SK-N-SH treated with all-trans-retinoic acid at 6 μM for 48 hours (cell line): Measurements from ENCODE around the gene MED16.

Source experiments
- ARNTL ChIP-seq: fragments of 450-650 bp; formaldehyde crosslinking; IDR thresholded peaks from 2 replicates; pipeline ENCODE4 v1.5.0; 2020; ENCODE audit warnings: low read depth, mild to moderate bottlenecking, moderate library complexity, borderline replicate concordance
- BACH2 ChIP-seq: fragments of 250-450 bp; sonication (Bioruptor Pico); IDR thresholded peaks from 2 replicates; pipeline ENCODE4 v1.9.0; 2021; ENCODE audit warnings: mild to moderate bottlenecking, borderline replicate concordance
- CREB5 ChIP-seq: fragments of 250-450 bp; sonication (Bioruptor Pico); IDR thresholded peaks from 2 replicates; pipeline ENCODE4 v1.5.1; 2020; ENCODE audit warnings: low read depth, mild to moderate bottlenecking, moderate library complexity
- CSDC2 ChIP-seq: fragments of 250-450 bp; sonication (Bioruptor Pico); IDR thresholded peaks from 2 replicates; pipeline ENCODE4 v1.5.0; 2020; ENCODE audit warnings: mild to moderate bottlenecking, moderate library complexity
- CSRNP3 ChIP-seq: fragments of 250-450 bp; sonication (Bioruptor Pico); IDR thresholded peaks from 2 replicates; pipeline ENCODE4 v1.5.1; 2021; ENCODE audit warnings: mild to moderate bottlenecking, moderate library complexity
- ESRRG ChIP-seq: fragments of 250-450 bp; sonication (Bioruptor Pico); IDR thresholded peaks from 2 replicates; pipeline ENCODE4 v1.6.1; 2021; ENCODE audit warnings: mild to moderate bottlenecking
- GLIS3 ChIP-seq: fragments of 250-450 bp; sonication (Bioruptor Pico); IDR thresholded peaks from 2 replicates; pipeline ENCODE4 v1.5.0; 2020; ENCODE audit warnings: mild to moderate bottlenecking, moderate library complexity
- OSR1 ChIP-seq: fragments of 250-450 bp; sonication (Bioruptor Pico); IDR thresholded peaks from 2 replicates; pipeline ENCODE4 v1.8.0; 2022; ENCODE audit warnings: moderate library complexity, mild to moderate bottlenecking, inconsistent platforms
- TCF4 ChIP-seq: fragments of 250-450 bp; sonication (Bioruptor Pico); IDR thresholded peaks from 2 replicates; pipeline ENCODE4 v1.8.0; 2021; ENCODE audit warnings: mild to moderate bottlenecking, moderate library complexity, borderline replicate concordance
- TOX ChIP-seq: fragments of 250-450 bp; sonication (Bioruptor Pico); IDR thresholded peaks from 2 replicates; pipeline ENCODE4 v1.8.0; 2021; ENCODE audit warnings: mild to moderate bottlenecking, moderate library complexity, borderline replicate concordance
- ZFP3 ChIP-seq: fragments of 250-450 bp; sonication (Bioruptor Pico); IDR thresholded peaks from 2 replicates; pipeline ENCODE4 v1.5.0; 2020; ENCODE audit warnings: mild to moderate bottlenecking, moderate library complexity
- ZFP30 ChIP-seq: fragments of 450-650 bp; formaldehyde crosslinking; IDR thresholded peaks from 2 replicates; pipeline ENCODE4 v1.5.0; 2022; ENCODE audit warnings: mild to moderate bottlenecking, moderate library complexity
- ZNF565 ChIP-seq: fragments of 450-650 bp; formaldehyde crosslinking; conservative IDR thresholded peaks from 2 replicates; pipeline ENCODE4 v1.5.0; 2020; ENCODE audit warnings: low read depth, mild to moderate bottlenecking, moderate library complexity

- TF ChIP-seq TOX (CRISPR knock-in tag) = no peak
- TF ChIP-seq CREB5 (CRISPR knock-in tag) = no peak
- TF ChIP-seq ZFP30 (CRISPR knock-in tag) = no peak
- no peak for TF ChIP-seq TCF4
- TF ChIP-seq ARNTL (CRISPR knock-in tag) = no peak
- no peak for TF ChIP-seq ZFP3 (CRISPR knock-in tag)
- no peak for TF ChIP-seq BACH2
- no peak for TF ChIP-seq OSR1 (CRISPR knock-in tag)
- TF ChIP-seq CSDC2 (CRISPR knock-in tag) = no peak
- no peak for TF ChIP-seq GLIS3
- no peak for TF ChIP-seq CSRNP3 (CRISPR knock-in tag)
- TF ChIP-seq ESRRG = no peak
- TF ChIP-seq ZNF565 (CRISPR knock-in tag) = no peak
Measured at GRCh38 chr19:831407-832369, 61.3 kb downstream of the MED16 start.
